ENCODE data around the gene GCC1.
A peak's percentile ranks its signal among the peaks of the same experiment; 100 is the strongest.

GCC1 gene, protein sequence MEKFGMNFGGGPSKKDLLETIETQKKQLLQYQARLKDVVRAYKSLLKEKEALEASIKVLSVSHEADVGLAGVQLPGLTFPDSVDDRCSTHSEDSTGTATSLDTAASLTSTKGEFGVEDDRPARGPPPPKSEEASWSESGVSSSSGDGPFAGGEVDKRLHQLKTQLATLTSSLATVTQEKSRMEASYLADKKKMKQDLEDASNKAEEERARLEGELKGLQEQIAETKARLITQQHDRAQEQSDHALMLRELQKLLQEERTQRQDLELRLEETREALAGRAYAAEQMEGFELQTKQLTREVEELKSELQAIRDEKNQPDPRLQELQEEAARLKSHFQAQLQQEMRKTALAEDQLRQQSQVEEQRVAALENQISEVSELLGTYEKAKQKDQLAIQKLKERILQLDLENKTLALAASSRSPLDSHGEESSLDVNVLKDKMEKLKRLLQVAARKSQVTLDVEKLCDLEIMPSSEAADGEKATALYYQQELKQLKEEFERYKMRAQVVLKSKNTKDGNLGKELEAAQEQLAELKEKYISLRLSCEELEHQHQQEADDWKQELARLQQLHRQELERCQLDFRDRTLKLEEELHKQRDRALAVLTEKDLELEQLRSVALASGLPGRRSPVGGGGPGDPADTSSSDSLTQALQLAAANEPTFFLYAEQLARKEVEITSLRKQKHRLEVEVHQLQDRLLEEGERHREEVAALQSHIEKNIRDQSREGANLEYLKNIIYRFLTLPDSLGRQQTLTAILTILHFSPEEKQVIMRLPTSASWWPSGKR

GRCh38 chr7:127585044-127585953 lies at the start of gene GCC1:
GCC1 (minus strand) TSS chr7:127585596; CDS start chr7:127585182, 414 bp downstream.
- DNase-seq (ENCODE audit: low spot score): peak; percentile 76

GRCh38 chr7:127632276-127632910 lies 47.0 kb upstream of the GCC1 start:
- no peak for DNase-seq (ENCODE audit: low spot score)

- DNase-seq (ENCODE audit: low spot score): peak; percentile 51
Observed at GRCh38 chr7:127629268-127629854, 44.0 kb upstream of the GCC1 start.

DNA sequence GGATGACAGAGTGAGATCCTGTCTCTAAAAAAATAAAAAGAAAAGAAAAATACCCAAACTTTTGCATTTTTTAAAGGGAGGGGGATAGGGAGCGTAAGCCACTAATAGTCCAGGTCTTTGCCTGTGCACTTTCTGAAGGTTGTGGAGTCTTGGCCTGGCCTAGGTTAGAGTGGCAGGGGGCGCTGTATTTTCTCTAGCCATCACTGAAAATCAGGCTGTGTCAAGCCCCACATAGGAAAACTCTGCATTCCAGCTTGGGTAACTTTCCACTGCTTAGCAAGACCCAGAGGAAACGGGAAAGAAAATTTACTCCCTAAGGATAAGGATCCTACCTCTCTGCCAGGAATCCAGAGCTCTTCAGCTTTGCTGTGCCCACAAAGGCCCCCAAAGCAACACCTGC lies 43.0 kb upstream of the GCC1 start:
- no peak for DNase-seq (ENCODE audit: low spot score)

DNA sequence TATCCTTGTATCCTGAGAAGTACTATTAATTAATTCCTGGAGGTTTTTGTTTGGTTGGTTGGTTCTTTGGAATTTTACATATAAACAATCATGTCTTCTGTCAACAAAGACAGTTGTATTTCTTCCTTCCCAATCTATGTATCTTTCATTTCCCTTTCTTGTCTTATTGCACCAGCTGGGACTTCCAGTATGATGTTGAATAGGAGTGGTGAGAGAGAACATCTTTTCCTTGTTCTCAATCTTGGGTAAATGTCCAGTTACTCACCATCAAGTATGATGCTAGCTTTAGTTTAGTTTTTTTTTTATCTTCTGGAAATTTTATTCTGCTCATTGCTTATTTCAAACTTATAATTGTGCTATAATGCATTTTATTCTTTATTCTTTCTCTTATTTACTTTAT lies 39.9 kb upstream of the GCC1 start:
- DNase-seq (ENCODE audit: low spot score): no peak

DNA sequence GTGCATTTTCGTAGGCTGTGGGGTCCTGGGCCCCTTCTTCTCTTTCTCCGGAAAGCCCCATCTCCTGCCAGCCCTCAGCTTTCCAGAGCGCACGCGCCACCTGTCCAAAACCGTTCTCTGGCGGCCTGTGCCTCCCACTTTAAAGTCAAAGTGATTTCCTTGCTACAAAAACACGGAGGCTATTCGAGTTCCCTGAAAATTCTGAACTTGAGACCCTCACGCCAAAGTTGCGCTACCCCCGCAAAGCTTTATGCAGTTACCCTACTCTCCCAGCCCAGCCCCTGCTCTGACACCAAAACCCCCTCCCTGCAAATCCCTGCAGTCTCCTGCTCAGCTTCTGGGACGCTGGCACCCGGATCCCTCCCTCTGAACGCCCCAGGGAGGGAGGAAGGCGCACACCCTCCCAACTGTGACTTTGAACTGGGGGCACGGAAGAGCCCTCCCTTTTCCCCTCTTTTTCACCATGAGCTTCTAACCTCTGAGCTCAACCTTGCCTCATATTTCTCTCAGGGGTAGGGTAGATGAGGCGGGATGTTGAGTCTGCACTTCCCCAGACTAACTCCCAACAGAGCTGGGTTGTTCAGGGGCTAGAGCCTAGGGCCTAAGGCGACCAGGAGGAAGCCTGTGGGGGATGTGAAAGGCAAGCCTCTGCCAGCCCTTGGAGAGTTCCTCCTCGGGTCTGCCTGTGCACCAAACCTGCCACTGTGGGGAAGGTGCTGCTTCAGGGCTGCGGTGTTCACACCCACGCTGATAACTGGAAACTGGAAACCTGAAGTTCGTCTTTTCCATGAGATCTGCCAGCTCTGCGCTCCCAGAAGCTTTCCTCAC lies 35.2 kb upstream of the GCC1 start:
- no peak for DNase-seq (ENCODE audit: low spot score)

GRCh38 chr7:127619681-127620405 lies 34.4 kb upstream of the GCC1 start:
- DNase-seq (ENCODE audit: low spot score): no peak

GRCh38 chr7:127618775-127619174 lies 33.4 kb upstream of the GCC1 start:
- DNase-seq (ENCODE audit: low spot score): no peak

DNA sequence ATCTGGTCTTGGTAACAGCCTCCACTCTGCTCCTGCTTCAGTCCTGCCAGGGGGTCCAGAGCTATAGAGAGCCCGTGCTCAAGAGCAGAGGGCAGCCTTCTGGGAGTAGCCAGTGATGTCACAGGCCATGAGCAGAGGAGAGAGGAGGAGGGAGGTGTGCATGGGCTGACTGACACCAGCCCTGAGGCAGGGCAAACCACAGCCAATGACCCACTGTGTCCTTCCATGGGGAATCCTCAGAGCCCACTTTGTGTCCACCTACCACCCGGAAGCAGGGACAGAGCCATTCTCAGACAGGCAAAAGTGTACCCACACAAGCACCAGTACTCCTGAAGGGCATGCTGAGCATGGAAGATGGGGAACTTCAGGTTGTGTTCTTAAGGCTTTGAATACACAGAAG lies 32.6 kb upstream of the GCC1 start, which contains the start of gene PAX4:
TSS of gene PAX4 (minus strand) at position 101 of the 400 bp plus-strand sequence. CDS start 2,214 bp downstream, outside the sequence.
- no peak for DNase-seq (ENCODE audit: low spot score)

- no peak for DNase-seq (ENCODE audit: low spot score)
Observed at GRCh38 chr7:127616724-127617123, 31.3 kb upstream of the GCC1 start.

DNA sequence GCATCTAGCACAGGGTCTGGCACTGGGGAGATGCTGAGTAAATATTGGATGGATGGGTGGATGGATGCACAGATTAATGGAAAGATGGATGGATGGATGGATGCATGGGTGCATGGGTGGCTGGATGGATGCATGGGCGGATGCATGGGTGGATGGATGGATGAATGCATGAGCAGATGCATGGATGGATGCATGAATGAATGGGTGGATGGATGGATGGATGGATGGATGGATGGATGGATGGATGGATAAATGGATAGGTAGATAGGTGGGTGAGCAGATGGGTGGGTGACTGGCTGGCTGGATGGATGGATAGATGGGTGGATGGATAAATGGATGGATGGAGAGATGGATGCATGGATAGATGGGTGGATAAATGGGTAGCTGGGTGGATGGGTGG lies 26.9 kb upstream of the GCC1 start:
- no peak for DNase-seq (ENCODE audit: low spot score)

- DNase-seq (ENCODE audit: low spot score): no peak
Observed at GRCh38 chr7:127609297-127609696, 23.9 kb upstream of the GCC1 start.

GRCh38 chr7:127608446-127608845 lies 23.1 kb upstream of the GCC1 start:
- DNase-seq (ENCODE audit: low spot score): no peak

- DNase-seq (ENCODE audit: low spot score): no peak
Observed at GRCh38 chr7:127600885-127601284, 15.5 kb upstream of the GCC1 start.

GRCh38 chr7:127598318-127598717 lies 12.9 kb upstream of the GCC1 start:
- DNase-seq (ENCODE audit: low spot score): no peak

- DNase-seq (ENCODE audit: low spot score): no peak
Observed at GRCh38 chr7:127595737-127596136, 10.3 kb upstream of the GCC1 start.

- no peak for DNase-seq (ENCODE audit: low spot score)
Observed at GRCh38 chr7:127594490-127594889, 9.1 kb upstream of the GCC1 start.

- no peak for DNase-seq (ENCODE audit: low spot score)
Observed at GRCh38 chr7:127592550-127592949, 7.2 kb upstream of the GCC1 start.

GRCh38 chr7:127591591-127591990 lies 6.2 kb upstream of the GCC1 start:
- DNase-seq (ENCODE audit: low spot score): no peak

GRCh38 chr7:127591189-127591588 lies 5.8 kb upstream of the GCC1 start:
- DNase-seq (ENCODE audit: low spot score): no peak

Measured in SW480 (cell line).